NCI-H524 (cell line): ENCODE results near the gene LRP3.
A peak's percentile ranks its signal among the peaks of the same experiment; 100 is the strongest.
"Not testable (repeated sequence)": the region's sequence is repeated elsewhere in the genome, so short reads cannot be mapped to it uniquely, and the experiment has no call there.

ENCODE experiments used
- DNase-seq, 2 experiments: peaks; one replicate each; lab custom pipeline; 2025; lab: John Stamatoyannopoulos, UW

Gene LRP3

GRCh38 chr19:33176670-33177416 lies 17.3 kb upstream of the LRP3 start:
- DNase-seq, result peak; percentile 100

- peak; percentile 63 to 88 for DNase-seq
Measured at GRCh38 chr19:33177417-33177979, 16.6 kb upstream of the LRP3 start.

- no peak for DNase-seq
Measured at GRCh38 chr19:33186431-33187182, 7.5 kb upstream of the LRP3 start.

- no peak for DNase-seq
Measured at GRCh38 chr19:33187183-33187540, 7.0 kb upstream of the LRP3 start.

- DNase-seq, result no peak
Measured at GRCh38 chr19:33189453-33189852, 4.7 kb upstream of the LRP3 start.

- not testable (repeated sequence) for DNase-seq
Measured at GRCh38 chr19:33191092-33191491, 3.0 kb upstream of the LRP3 start.

GRCh38 chr19:33191501-33191900 lies 2.6 kb upstream of the LRP3 start:
- no peak for DNase-seq

GRCh38 chr19:33192010-33192409 lies 2.1 kb upstream of the LRP3 start:
- no peak for DNase-seq

- no peak for DNase-seq
Measured at GRCh38 chr19:33193269-33193864, 763 bp upstream of the LRP3 start.

GRCh38 chr19:33194532-33194885 lies 379 bp downstream of the LRP3 start:
- DNase-seq, result no peak

- no peak for DNase-seq
Measured at GRCh38 chr19:33194886-33195644, 935 bp downstream of the LRP3 start.

GRCh38 chr19:33195645-33196347 lies 1.7 kb downstream of the LRP3 start:
- DNase-seq, result no peak

GRCh38 chr19:33196446-33197193 lies 2.5 kb downstream of the LRP3 start:
- DNase-seq, result no peak

GRCh38 chr19:33197591-33198000 lies 3.5 kb downstream of the LRP3 start:
- no peak for DNase-seq

- DNase-seq, result no peak
Measured at GRCh38 chr19:33198169-33198568, 4.0 kb downstream of the LRP3 start.

- DNase-seq, result no peak
Measured at GRCh38 chr19:33199441-33200265, 5.5 kb downstream of the LRP3 start.

- DNase-seq, result no peak
Measured at GRCh38 chr19:33201473-33201872, 7.3 kb downstream of the LRP3 start.

GRCh38 chr19:33201886-33202545 lies 7.9 kb downstream of the LRP3 start:
- no peak for DNase-seq
